Erythroblast (primary cell): ENCODE results near the gene PCNX1.

Experiments
- GATA1 ChIP-seq: IDR thresholded peaks from 2 replicates; pipeline ENCODE4 v1.6.1; 2011; ENCODE audit warnings: low read depth, mild to moderate bottlenecking, control low read depth, low read length, moderate library complexity
- POLR2A ChIP-seq: IDR thresholded peaks from 2 replicates; pipeline ENCODE4 v1.6.1; 2011; ENCODE audit warnings: mild to moderate bottlenecking, low read length

GRCh38 chr14:70972107-70972976 lies 65.1 kb downstream of the PCNX1 start:
- no peak for TF ChIP-seq POLR2A
- TF ChIP-seq GATA1, result no peak
